ENCODE data around the gene NUDT15.

Gene NUDT15

GRCh38 chr13:48066310-48066989 lies 28.9 kb downstream of the NUDT15 start:
- no peak overlapping the region for H3K27ac Mint-ChIP-seq
- H3K36me3 Mint-ChIP-seq (ENCODE audit: low read depth) = peaks cover 97% of the 10 kb centered on the region
- TF ChIP-seq CTCF (IDR thresholded peaks at IDR 0.05) = no peak
- peaks cover 5% of the 10 kb centered on the region for H3K27me3 Mint-ChIP-seq (ENCODE audit: low read depth, poor library complexity)
- H3K4me3 Mint-ChIP-seq = no peak overlapping the region
- no peak for DNase-seq
- H3K9me3 Mint-ChIP-seq = peaks cover 65% of the 10 kb centered on the region
- H3K4me1 Mint-ChIP-seq = no peaks in the 10 kb centered on the region

GRCh38 chr13:48068036-48068435 lies 30.5 kb downstream of the NUDT15 start:
- Mint-ChIP-seq H3K4me1 (no peaks in the 10 kb centered on the region), H3K36me3 (ENCODE audit: low read depth) (peaks cover 100% of the 10 kb centered on the region), H3K27ac (no peak overlapping the region), H3K27me3 (ENCODE audit: low read depth, poor library complexity) (peaks cover 5% of the 10 kb centered on the region), H3K4me3 (no peak overlapping the region), H3K9me3 (peaks cover 81% of the 10 kb centered on the region)
- DNase-seq = no peak
- no peak for TF ChIP-seq CTCF (IDR thresholded peaks at IDR 0.05)

- Mint-ChIP-seq H3K4me3 (no peak overlapping the region), H3K9me3 (peaks cover 90% of the 10 kb centered on the region), H3K27me3 (ENCODE audit: low read depth, poor library complexity) (peaks cover 5% of the 10 kb centered on the region), H3K4me1 (no peaks in the 10 kb centered on the region), H3K36me3 (ENCODE audit: low read depth) (peaks cover 100% of the 10 kb centered on the region), H3K27ac (no peak overlapping the region)
- no peak for TF ChIP-seq CTCF (IDR thresholded peaks at IDR 0.05)
- no peak for DNase-seq
These were observed 31.4 kb downstream of the NUDT15 start for GRCh38 chr13:48068952-48069351.

- H3K27me3 Mint-ChIP-seq (ENCODE audit: low read depth, poor library complexity) = peaks cover 5% of the 10 kb centered on the region
- H3K9me3 Mint-ChIP-seq = peaks cover 95% of the 10 kb centered on the region
- no peak overlapping the region for H3K27ac Mint-ChIP-seq
- DNase-seq = no peak
- H3K36me3 Mint-ChIP-seq (ENCODE audit: low read depth) = peaks cover 100% of the 10 kb centered on the region
- H3K4me1 Mint-ChIP-seq = no peaks in the 10 kb centered on the region
- no peak overlapping the region for H3K4me3 Mint-ChIP-seq
- no peak for TF ChIP-seq CTCF (IDR thresholded peaks at IDR 0.05)
These were observed 32.0 kb downstream of the NUDT15 start for GRCh38 chr13:48069573-48069972.

GRCh38 chr13:48070942-48071341 lies 33.4 kb downstream of the NUDT15 start:
- Mint-ChIP-seq H3K27me3 (ENCODE audit: low read depth, poor library complexity) (peaks cover 5% of the 10 kb centered on the region), H3K36me3 (ENCODE audit: low read depth) (peaks cover 100% of the 10 kb centered on the region), H3K4me1 (no peaks in the 10 kb centered on the region), H3K27ac (no peak overlapping the region), H3K4me3 (no peak overlapping the region), H3K9me3 (peaks cover 96% of the 10 kb centered on the region)
- no peak for DNase-seq
- no peak for TF ChIP-seq CTCF (IDR thresholded peaks at IDR 0.05)

- no peak overlapping the region for H3K4me3 Mint-ChIP-seq
- H3K27ac Mint-ChIP-seq = no peak overlapping the region
- no peaks in the 10 kb centered on the region for H3K4me1 Mint-ChIP-seq
- peaks cover 100% of the 10 kb centered on the region for H3K36me3 Mint-ChIP-seq (ENCODE audit: low read depth)
- H3K27me3 Mint-ChIP-seq (ENCODE audit: low read depth, poor library complexity) = peaks cover 5% of the 10 kb centered on the region
- no peak for TF ChIP-seq CTCF (IDR thresholded peaks at IDR 0.05)
- DNase-seq = no peak
- peaks cover 83% of the 10 kb centered on the region for H3K9me3 Mint-ChIP-seq
These were observed 34.8 kb downstream of the NUDT15 start for GRCh38 chr13:48072304-48072703.

Data from nephron progenitor cell (in vitro differentiated cells).